K562 (cell line): ENCODE results near the gene CUX1. TPM values are rescaled to one million over a fixed set of nuclear protein-coding genes. Genes with fewer than 3 reads are reported as not detected.

ENCODE experiments used
- CHD1 ChIP-seq: fragments of 200-600 bp; sonication (generic); IDR thresholded peaks from one replicate; pipeline ENCODE4 v1.6.1; 2012; ENCODE audit warnings: mild to moderate bottlenecking, moderate library complexity, low read length, inconsistent platforms
- CREB1 ChIP-seq, 2 experiments: sonication (generic) in 1 of 2; formaldehyde crosslinking in 1 of 2; IDR thresholded peaks; 2 replicates each; pipeline versions ENCODE4 v1.6.1 to v1.8.0; 2012 to 2022; ENCODE audit warnings: inconsistent platforms in 1 of 2, mild to moderate bottlenecking in 1 of 2, missing genetic modification reagents in 1 of 2, moderate library complexity in 1 of 2
- CREB5 ChIP-seq: fragments of 250-450 bp; sonication (Bioruptor Pico); IDR thresholded peaks from 2 replicates; pipeline ENCODE4 v1.5.0; 2020; ENCODE audit warnings: mild to moderate bottlenecking
- EP400 ChIP-seq: fragments of 450-650 bp; IDR thresholded peaks from 2 replicates; pipeline ENCODE4 v1.6.1; 2017; ENCODE audit warnings: antibody characterized with exemption, mild to moderate bottlenecking, moderate library complexity
- HNRNPLL ChIP-seq: fragments of 200-400 bp; formaldehyde crosslinking; IDR thresholded peaks from 2 replicates; pipeline ENCODE4 v1.6.1; 2017; ENCODE audit warnings: low read length, low read depth, mild to moderate bottlenecking; ENCODE audit not compliant: poor library complexity, severe bottlenecking
- TBL1XR1 ChIP-seq, 2 experiments: IDR thresholded peaks; 2 replicates each; pipeline ENCODE4 v1.6.1; 2012; ENCODE audit warnings: improper control_type of control experiment in 2 of 2, low read length in 2 of 2, mild to moderate bottlenecking in 1 of 2
- polyA plus RNA-seq, 8 experiments: library from polyadenylated mRNA; depleted of rRNA in 4 of 8; stranded (reverse) in 5 of 8; unstranded in 3 of 8; fragments of >200 nt; fragmentation: Nextera tagmentation in 2 of 8; fragmentation: Illumina TruSeq in 1 of 8; extraction: Ambion mirVana in 2 of 8; extraction: Trizol in 1 of 8; gene quantifications; 2 replicates each; pipeline versions ENCODE4 v1.2.1 to v1.2.3, GENCODE V29; 2011 to 2014; ENCODE audit warnings: inconsistent platforms in 1 of 8, missing spikeins in 1 of 8
- total RNA-seq, 7 experiments: library from RNA; depleted of rRNA in 6 of 7; stranded (reverse); fragments of >200 nt in 6 of 7; fragmentation: Illumina TruSeq in 2 of 7; extraction: Trizol in 2 of 7; gene quantifications; 2 replicates each; pipeline versions ENCODE4 v1.2.1 to v1.2.3, GENCODE V29; 2011 to 2021; ENCODE audit warnings: low replicate concordance in 1 of 7
- TF ChIP-seq, protein P1 (sequence below): fragments of 250-450 bp; sonication (Bioruptor Pico); IDR thresholded peaks from 2 replicates; pipeline ENCODE4 v1.4.0; 2020
- TF ChIP-seq, protein P2 (sequence below): sonication (generic); formaldehyde crosslinking; IDR thresholded peaks from 2 replicates; pipeline ENCODE4 v1.8.1; 2022; ENCODE audit warnings: missing genetic modification reagents
- TF ChIP-seq, protein P3 (sequence below): sonication (generic); formaldehyde crosslinking; IDR thresholded peaks from 2 replicates; pipeline ENCODE4 v1.8.1; 2023; ENCODE audit warnings: mild to moderate bottlenecking, missing genetic modification reagents

CUX1 gene
- total and polyA plus RNA-seq, 9 of the 15 experiments (the other 6 are each of a cell fraction or from before 2014, with no cell fraction given): 3.6 to 55.3 (median 25.2) TPM

- TF ChIP-seq CREB5 (CRISPR knock-in tag): no peak
- TF ChIP-seq, protein P1, sequence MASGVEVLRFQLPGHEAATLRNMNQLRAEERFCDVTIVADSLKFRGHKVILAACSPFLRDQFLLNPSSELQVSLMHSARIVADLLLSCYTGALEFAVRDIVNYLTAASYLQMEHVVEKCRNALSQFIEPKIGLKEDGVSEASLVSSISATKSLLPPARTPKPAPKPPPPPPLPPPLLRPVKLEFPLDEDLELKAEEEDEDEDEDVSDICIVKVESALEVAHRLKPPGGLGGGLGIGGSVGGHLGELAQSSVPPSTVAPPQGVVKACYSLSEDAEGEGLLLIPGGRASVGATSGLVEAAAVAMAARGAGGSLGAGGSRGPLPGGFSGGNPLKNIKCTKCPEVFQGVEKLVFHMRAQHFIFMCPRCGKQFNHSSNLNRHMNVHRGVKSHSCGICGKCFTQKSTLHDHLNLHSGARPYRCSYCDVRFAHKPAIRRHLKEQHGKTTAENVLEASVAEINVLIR (CRISPR knock-in tag): no peak
- TF ChIP-seq, protein P2, sequence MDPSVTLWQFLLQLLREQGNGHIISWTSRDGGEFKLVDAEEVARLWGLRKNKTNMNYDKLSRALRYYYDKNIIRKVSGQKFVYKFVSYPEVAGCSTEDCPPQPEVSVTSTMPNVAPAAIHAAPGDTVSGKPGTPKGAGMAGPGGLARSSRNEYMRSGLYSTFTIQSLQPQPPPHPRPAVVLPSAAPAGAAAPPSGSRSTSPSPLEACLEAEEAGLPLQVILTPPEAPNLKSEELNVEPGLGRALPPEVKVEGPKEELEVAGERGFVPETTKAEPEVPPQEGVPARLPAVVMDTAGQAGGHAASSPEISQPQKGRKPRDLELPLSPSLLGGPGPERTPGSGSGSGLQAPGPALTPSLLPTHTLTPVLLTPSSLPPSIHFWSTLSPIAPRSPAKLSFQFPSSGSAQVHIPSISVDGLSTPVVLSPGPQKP (CRISPR knock-in tag): no peak
- TF ChIP-seq CREB1 (IDR thresholded peaks at IDR 0.05): no peak
- no peak for TF ChIP-seq CREB1 (CRISPR knock-in tag; IDR thresholded peaks at IDR 0.05)
- no peak for TF ChIP-seq HNRNPLL
- TF ChIP-seq, protein P3, sequence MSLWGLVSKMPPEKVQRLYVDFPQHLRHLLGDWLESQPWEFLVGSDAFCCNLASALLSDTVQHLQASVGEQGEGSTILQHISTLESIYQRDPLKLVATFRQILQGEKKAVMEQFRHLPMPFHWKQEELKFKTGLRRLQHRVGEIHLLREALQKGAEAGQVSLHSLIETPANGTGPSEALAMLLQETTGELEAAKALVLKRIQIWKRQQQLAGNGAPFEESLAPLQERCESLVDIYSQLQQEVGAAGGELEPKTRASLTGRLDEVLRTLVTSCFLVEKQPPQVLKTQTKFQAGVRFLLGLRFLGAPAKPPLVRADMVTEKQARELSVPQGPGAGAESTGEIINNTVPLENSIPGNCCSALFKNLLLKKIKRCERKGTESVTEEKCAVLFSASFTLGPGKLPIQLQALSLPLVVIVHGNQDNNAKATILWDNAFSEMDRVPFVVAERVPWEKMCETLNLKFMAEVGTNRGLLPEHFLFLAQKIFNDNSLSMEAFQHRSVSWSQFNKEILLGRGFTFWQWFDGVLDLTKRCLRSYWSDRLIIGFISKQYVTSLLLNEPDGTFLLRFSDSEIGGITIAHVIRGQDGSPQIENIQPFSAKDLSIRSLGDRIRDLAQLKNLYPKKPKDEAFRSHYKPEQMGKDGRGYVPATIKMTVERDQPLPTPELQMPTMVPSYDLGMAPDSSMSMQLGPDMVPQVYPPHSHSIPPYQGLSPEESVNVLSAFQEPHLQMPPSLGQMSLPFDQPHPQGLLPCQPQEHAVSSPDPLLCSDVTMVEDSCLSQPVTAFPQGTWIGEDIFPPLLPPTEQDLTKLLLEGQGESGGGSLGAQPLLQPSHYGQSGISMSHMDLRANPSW (CRISPR knock-in tag): no peak
- no peak for TF ChIP-seq EP400
- TF ChIP-seq CHD1: no peak
- TF ChIP-seq TBL1XR1 (IDR thresholded peaks at IDR 0.05; ENCODE audit: low read length in 2 of 2): no peak
These were observed 407.6 kb downstream of the CUX1 start (continued) for GRCh38 chr7:102225025-102225424.
